HG03342 (cell line): ENCODE data around the gene PDCD1.
A peak's percentile ranks its signal among the peaks of the same experiment; 100 is the strongest.

Source experiments
- ATAC-seq: cut with Tn5 transposase; IDR thresholded peaks from one replicate; pipeline ENCODE4 v1.9.1; 2021; ENCODE audit warnings: mild to moderate bottlenecking, moderate library complexity; ENCODE audit not compliant: unreplicated experiment

Gene PDCD1

DNA sequence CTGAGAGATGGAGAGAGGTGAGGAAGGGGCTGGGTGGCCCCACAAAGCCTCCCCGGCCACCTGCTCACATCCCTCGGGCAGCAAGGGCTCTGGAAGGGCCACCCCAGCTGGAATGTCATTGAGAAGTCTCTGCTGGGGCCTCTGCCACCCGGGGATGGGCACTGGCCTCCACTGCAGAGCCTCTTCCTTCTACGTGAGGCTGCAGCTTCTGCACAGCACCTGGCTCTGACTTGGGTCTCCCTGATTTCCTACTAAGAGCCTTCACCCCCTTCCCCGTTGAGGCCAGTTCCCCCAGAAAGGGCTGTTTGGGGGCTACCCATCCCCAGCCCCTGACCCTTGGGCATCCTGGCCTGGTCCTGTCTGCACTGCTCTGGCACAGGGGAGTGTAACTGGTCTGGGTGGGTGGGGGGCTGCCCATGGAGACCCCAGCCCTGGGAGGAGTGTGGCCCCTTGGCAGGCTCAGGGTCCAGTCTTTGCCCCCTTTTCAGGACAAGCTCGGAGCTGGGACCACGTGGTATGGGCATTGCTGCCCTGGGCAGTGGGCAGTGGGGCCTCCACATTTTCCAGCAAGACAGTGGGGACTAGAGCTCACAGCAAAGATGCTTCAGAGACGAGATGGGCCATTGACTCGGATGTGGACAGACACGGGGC lies 5.6 kb downstream of the PDCD1 start:
- ATAC-seq, result no peak

- no peak for ATAC-seq
Observed at GRCh38 chr2:241852116-241852980, 6.3 kb downstream of the PDCD1 start.

DNA sequence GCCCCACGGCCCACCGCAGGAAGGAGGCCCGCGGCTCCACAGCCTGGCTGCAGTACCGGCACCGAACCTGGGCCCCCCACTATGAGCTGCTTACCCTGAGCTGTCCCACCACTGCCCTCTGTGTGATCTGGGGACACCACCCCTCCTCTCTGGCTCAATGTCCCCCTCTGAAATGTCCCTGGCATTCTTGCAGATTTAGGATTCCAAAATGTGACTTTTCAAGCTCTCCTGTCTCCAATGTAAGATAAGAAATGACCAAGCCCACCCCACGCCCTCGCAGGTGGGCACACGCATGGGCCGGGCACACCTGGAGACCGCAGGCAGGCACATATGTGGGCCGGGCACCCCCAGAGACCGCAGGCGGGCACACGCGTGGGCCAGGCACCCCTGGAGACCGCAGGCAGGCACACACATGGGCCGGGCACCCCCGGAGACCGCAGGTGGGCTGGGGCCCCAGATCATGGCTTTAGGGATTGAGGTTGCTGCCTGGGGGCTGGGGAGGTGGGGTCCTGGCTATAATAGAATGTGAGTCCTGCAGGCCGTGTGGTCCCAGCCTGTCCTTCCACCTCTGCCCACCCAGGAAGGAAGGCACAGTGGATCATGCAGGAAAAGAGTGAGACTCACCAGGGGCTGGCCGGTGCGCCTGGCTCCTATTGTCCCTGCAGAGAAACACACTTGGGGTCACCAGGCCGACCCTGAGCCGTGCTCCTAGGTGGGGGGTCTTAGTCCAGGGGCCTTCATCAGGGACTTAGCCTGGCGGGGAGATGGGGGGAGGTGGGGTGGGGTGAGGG lies 7.2 kb downstream of the PDCD1 start:
- no peak for ATAC-seq

DNA sequence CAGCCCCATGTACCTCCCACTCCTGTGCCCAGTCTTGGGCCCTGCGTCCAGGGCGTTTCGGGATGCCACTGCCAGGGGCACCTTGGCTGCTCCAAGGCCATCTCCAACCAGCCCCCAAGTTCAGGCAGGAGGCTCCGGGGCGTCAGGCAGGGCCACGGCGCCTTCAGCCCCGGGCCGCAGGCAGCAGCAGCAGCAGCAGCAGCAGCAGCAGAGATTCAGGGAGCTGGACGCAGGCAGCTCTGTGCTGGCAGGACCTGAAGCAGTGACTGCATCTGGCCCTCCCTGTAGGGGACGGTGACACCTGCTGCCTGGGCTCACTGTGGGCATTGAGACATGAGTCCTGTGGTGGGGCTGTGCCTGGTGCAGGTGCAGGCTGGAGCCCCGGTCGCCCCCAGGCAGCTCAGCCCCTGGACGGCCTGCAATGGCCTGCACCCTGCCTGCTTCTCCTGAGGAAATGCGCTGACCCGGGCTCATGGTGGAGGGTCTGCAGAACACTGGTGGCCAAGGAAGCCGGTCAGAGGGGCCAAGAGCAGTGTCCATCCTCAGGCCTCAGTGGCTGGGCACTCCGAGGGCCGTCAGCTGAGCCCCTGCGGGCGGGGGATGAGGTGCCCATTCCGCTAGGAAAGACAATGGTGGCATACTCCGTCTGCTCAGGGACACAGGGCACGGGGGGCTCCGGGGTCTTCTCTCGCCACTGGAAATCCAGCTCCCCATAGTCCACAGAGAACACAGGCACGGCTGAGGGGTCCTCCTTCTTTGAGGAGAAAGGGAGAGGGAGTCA lies 8.0 kb downstream of the PDCD1 start:
- no peak for ATAC-seq

GRCh38 chr2:241849616-241850543 lies 8.8 kb downstream of the PDCD1 start:
- ATAC-seq, result no peak

DNA sequence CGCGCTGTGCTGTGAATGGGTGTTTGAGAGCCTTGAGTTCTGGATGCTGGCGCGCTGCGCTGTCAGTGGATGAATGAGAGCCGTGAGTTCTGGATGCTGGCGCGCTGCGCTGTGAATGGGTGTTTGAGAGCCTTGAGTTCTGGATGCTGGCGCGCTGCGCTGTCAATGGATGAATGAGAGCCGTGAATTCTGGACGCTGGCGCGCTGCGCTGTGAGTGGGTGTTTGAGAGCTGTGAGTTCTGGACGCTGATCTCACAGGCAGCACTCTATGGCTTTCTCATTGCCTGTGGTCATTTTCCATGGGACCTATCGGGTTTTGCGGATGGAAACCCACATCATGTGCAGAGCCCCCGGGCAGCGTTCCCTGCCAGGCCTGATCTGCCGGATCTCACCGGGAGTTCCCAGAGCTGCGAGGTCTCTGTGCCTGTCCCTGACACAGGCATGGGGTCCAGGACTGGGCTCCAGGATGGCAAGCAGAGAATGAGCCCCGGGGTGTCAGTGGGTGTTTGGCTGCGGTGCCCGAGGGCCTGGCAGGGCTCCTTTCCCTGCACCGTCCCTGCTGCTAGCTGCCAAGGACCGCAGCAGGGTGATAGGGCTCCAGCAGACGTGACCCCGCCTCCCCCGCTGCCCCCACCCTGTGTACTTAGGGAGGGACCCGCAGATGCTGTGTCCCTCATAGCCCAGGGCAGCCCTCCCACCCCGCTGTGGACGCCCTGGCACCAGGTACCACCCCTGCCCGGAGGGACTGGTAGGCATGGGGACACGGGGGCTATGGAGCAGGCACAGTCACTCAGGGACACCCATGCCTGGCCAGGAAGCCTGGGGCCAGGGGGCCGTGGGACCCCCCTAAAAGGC lies 9.7 kb downstream of the PDCD1 start:
- ATAC-seq, result no peak

DNA sequence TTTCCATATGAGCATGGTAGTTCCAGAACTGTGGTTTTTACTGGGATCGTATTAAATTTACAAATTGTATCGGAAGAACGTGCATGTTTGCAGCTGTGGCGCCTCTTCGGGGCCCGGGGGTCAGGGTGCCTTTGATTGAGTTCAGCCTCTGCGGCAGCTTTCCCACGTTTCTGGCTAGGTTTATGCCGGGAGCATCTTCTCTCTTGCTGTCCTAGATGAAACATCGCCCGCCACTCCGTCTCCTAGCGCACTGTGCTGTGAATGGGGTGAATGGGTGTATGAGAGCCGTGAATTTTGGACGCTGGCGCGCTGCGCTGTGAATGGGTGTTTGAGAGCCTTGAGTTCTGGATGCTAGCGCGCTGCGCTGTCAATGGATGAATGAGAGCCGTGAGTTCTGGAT lies 12.3 kb downstream of the PDCD1 start:
- ATAC-seq, result no peak

GRCh38 chr2:241844831-241845578 lies 13.7 kb downstream of the PDCD1 start:
- no peak for ATAC-seq

GRCh38 chr2:241844066-241844728 lies 14.5 kb downstream of the PDCD1 start:
- ATAC-seq, result peak; percentile 72

- ATAC-seq, result peak; percentile 6
Observed at GRCh38 chr2:241843321-241844065, 15.2 kb downstream of the PDCD1 start.

DNA sequence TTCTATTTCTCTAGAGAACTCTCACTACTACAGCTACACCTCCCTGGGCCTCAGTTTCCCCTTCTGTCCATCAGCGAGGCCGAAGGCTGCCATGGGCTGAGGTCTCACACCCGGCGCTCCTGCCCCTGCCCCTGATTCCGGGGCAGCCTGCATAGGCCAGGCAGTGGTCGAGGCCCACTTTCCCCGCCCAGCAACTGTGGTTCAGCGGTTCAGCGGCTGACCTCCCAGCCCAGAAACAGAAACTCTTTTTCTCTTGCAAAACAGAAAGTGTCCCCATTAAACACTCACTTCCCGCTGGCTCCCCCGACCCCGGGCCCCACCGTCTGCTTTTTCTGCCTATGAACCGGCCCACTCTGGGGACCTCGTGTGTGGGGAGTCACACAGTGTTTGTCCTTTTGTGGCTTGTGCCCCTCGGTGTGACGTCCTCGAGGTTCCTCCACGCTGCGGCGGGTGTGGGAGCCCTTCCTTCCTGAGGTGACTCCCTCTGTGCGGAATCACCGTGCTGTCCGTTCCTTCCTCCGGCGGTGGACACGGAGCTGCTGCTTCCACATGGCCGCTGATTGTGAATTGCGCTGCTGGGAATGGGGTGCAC lies 16.0 kb downstream of the PDCD1 start:
- ATAC-seq, result no peak

- no peak for ATAC-seq
Observed at GRCh38 chr2:241842067-241842415, 16.7 kb downstream of the PDCD1 start.

GRCh38 chr2:241841181-241842066 lies 17.3 kb downstream of the PDCD1 start:
- no peak for ATAC-seq

DNA sequence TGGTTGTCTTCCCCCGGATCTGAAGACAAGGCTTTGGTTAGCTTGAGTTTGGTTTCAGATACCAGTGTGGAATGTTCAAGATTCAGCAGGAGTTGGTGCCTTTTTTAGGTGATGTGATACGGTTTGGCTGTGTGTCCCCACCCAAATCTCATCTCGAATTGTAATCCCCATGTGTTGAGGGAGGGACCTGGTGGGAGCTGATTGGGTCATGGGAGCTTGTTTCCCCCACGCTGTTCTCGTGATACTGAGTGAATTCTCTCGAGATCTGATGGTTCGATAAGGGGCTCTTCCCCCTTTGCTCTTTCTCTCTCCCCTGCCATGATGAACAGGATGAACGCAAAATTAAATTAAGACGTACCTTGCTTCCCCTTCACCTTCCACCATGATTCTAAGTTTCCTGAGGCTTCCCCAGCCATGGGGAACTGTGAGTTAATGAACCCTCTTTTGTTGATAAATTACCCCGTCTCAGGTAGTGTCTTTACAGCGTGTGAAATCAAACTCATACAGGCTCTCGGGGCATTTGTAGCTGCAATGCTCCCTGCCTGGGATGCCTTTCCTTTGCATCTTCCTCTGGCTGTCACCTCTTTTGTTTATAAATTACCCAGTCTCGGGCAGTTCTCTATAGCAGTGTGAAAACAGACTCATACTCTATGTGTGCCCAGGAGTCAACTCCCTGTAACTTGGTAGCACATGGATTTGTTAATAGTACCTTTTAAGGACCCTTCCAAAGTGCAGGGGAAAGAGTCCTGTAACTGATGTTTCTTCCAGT lies 21.3 kb downstream of the PDCD1 start:
- ATAC-seq, result no peak

- ATAC-seq, result no peak
Observed at GRCh38 chr2:241836292-241836691, 22.4 kb downstream of the PDCD1 start.
